Left renal cortex interstitium (tissue), 4 donors: ENCODE results near the gene GPBP1. TPM values are rescaled to one million over a fixed set of nuclear protein-coding genes. Genes with fewer than 3 reads are reported as not detected.
"Not testable (repeated sequence)": the region's sequence is repeated elsewhere in the genome, so short reads cannot be mapped to it uniquely, and the experiment has no call there.

Experiments
- DNase-seq, 4 donors: peaks; one replicate each; pipeline ENCODE4 v3.0.0-alpha.2; 2013; ENCODE audit warnings: low read depth in 4 of 4, low spot score in 2 of 4, missing footprints in 1 of 4
- polyA plus RNA-seq, 4 donors: library from polyadenylated mRNA; unstranded; fragments of 120-200 nt; gene quantifications; one replicate each; pipeline ENCODE4 v1.2.1, GENCODE V29; 2013; ENCODE audit not compliant: insufficient read length in 4 of 4

GPBP1 gene
- polyA plus RNA-seq, 4 donors = 123 to 175 (median 151) TPM

DNA sequence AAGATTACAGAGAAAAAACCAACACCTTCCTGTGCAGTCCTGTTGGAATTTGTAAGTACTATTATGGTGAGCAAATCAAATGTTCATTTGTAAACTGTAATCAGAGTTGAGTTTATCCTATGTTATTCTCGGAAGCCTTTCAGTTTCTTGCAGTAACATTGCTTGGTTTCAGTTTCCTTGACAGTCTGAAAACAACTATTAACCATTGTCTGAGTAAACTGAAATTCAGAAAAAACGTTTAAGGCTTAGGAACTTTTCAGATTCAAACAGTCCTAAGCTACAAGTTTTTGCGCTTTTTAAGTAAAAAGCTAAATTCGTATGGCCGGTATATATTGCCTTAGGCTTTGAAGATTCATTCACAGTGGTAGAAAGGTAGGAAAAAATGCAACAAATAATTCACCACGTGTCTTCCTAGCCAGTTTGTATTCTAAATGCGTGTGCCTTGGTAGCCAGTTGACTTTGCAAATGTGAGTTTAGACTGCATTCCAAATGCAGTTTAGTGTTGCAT, 2.5 kb downstream of the GPBP1 start:
- peak; percentile 22 to 67 (median 44) for DNase-seq

DNA sequence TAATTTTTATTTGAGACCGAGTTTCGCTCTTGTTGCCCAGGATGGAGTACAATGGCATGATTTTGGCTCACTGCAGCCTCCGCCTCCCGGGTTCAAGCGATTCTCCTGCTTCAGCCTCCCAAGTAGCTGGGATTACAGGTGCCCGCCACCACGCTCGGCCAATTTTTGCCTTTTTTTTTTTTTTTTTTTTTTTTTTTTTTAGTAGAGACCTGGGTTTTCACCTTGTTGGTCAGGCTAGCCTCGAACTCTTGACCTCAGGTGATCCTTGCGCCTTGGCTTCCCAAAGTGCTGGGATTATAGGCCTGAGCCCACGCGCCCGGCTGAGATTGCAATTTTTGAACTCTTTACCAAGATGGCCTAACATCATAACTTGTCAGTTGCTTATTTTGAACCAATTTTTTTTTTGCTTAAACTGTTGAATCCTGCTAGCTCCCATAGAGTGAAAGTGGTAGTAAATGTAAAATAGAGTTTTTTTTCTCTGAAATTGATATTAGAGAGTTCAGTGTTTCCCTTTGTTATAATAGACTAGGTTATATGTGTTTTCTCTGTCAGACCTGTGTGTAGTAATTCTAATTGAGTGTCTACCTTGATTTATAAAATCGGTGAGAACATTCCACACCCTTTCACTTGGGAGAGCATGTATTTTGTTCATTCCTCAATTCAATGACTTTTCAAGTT, 3.8 kb downstream of the GPBP1 start:
- no peak for DNase-seq

DNA sequence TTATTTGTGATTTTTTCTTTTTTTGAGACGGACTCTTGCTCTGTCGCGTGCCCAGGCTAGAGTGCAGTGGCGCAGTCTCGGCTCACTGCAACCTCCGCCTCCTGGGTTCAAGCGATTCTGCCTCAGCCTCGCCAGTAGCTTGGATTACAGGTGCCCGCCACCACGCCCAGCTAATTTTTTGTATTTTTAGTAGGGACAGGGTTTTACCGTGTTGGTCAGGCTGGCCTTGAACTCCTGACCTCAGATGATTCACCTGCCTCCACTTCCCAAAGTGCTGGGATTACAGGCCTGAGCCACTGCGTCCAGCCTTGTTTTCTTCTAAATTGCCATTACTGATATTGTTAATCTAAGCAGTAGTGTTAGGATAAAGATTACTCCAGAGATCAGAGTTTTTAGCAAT, 4.4 kb downstream of the GPBP1 start:
- DNase-seq = not testable (repeated sequence)

DNA sequence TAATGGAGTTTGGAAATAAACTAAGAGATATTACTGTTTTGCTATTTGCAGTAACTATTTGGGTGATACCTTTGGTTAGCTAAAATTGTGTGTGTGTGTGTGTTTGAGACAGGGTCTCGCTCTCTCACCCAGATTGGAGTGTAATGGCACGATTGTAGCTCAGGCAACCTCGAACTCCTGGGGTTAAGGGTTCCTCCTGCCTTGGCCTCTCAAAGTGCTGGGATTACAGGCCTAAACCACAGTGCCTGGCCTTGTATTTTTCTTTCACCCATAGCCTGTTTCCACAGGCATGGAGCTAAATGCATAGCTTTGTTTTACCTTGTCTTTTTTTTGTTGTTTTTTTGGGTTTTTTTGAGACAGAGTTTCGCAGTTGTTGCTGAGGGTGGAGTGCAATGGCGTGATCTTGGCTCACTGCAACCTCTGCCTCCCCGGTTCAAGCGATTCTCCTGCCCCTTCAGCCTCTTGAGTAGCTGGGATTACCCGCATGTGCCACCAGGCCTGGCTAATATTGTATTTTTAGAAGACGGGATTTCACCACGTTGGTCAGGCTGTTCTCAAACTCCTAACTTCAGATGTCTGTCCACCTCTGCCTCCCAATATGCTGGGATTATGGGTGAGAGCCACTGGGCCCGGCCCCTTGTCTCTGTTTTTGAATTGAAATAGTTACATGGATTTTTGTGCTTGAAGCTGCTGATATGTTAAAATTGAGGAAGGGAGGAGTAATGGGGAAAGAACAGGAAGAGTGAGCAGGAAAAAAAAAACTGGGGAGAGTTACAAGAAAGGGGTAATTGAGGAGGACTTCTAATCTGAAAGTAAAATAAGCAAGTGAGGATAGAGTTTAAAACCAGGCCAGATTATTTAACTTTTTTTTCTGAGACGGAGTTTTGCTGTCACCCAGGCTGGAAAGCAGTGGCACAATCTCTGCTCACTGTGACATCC, 5.7 kb downstream of the GPBP1 start:
- no peak for DNase-seq

DNA sequence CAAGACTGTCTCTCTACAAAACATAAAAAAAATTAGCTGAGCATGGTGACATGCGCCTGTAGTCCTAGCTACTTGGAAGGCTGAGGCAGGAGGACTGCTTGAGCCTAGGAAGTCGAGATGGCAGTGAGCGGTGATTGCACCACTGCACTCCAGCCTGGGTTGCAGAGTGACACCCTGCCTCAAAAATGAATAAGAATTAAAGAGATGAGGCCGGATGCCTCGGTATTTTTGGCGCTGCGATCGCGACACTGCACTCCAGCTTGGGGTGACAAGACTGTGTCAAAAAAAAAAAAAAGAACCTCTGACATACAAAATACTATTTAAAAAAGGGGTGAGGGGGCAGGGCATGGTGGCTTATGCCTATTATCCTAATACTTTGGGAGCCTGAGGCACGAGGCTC, 7.3 kb downstream of the GPBP1 start:
- DNase-seq = no peak

DNA sequence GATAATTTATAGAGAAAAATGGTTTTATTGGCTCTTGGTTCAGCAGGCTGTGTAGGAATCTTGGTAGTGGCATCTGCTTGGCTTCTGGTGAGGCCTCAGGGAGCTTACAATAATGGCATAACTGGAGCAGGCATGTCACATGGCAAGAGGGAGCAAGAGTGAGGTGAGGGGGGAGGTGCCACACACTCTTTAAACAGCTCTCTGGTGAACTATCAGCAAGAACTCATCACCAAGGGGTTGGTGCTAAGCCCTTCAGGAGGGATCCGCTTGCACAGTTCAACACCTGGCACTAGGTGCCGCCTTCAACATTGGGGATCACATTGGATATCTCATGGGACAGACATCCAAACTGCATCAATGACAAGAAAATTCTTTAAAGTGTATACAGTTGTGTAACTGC, 10.5 kb downstream of the GPBP1 start:
- no peak for DNase-seq

DNA sequence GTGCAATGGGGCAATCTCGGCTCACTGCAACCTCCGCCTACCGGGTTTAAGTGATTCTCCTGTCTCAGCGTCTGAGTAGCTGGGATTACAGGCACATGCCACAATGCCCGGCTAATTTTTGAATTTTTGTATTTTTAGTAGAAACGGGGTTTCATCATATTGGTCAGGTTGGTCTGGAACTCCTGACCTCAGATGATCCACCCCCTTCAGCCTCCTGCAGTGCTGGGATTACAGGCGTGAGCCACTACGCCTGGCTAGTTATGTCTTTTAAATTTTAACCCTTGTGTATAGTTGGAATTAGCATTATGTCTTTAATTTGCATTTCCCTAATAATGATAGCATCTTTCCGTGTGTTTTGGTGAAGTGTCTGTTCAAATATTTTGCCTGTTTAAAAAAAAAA, 11.5 kb downstream of the GPBP1 start:
- DNase-seq = no peak

DNA sequence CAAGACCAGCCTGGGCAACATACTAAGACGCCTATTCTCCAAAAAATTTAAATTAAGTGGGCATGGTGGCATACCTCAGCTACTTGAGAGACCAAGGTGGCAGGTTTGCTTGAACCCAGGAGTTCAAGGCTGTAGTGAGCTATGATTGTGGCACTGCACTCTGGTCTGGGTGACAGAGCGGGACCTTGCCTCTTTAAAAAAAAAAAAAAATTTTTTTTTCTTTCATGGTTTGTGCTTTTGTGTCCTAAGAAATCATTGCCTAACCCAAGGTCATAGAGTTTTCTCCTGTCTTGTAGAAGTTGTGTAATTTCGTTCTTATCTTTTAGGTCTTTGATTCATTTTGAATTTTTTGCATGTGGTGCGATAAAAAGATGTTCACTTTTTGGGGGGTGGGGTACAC, 12.3 kb downstream of the GPBP1 start:
- DNase-seq = no peak

DNA sequence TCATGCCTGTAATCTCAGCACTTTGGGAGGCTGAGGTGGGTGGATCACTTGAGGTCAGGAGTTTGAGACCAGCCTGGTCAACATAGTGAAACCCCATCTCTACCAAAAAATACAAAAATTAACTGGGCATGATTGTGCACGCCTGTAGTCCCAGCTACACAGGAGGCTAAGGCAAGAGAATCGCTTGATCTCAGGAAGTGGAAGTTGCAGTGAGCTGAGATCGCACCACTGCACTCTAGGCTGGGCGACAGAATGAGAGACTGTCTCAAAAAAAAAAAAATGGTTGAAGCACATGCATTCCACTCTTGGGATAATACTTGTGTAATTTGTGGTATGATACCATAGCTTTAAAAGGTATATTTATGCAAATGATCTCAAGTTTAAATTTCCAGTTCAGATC, 14.1 kb downstream of the GPBP1 start:
- DNase-seq = not testable (repeated sequence)

DNA sequence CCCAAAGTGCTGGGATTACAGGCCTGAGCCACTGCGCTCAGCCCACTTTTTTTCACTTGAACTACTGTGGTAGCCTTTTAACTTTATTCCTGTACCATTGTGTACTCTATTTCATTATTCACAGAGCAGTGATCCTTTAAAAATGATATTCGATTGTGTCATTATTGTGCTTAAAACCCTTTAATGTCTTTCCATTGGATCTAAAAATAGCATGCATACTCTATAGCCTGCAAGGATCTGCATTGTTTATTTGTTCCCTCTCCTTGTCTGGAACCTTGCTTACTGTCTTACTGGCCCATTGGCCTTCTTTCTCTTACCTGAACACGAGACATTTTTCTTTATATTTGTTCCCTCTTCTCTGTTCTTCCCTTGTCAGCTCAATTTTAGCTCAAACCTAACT, 15.7 kb downstream of the GPBP1 start:
- no peak for DNase-seq

DNA sequence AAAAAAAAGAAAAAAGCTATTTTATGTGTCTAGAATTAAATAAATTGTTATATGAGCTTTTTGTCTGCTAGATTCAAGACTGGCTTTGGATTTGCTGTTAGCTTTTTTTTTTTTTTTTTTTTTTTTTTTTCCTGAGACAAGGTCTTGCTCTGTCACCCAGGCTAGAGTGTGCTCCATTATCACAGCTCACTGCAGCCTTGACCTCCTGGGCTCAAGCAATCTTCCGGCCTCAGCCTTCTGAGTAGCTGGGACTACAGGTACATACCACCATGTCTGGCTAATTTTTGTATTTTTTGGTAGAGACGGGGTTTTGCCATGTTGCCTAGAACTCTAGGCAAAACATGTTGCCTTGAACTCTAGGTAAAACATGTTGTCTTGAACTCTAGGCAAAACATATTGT, 16.7 kb downstream of the GPBP1 start:
- DNase-seq = no peak

DNA sequence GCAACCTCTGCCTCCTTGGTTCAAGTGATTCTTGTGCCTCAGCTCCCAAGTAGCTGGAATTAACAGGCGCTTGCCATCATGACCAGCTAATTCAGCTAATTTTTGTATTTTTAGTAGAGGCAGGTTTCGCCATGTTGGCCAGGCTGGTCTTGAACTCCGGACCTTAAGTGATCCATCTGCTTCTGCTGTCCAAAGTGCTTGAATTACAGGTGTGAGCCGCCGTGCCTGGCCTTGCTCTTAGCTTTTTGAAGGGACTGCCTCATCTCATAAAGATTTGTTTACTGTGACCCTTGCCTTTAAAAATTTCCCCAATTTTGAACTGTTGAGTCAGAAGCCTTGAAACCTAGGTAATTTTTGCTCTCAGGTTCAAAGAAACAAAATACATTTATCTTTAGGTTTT, 17.3 kb downstream of the GPBP1 start:
- no peak for DNase-seq

DNA sequence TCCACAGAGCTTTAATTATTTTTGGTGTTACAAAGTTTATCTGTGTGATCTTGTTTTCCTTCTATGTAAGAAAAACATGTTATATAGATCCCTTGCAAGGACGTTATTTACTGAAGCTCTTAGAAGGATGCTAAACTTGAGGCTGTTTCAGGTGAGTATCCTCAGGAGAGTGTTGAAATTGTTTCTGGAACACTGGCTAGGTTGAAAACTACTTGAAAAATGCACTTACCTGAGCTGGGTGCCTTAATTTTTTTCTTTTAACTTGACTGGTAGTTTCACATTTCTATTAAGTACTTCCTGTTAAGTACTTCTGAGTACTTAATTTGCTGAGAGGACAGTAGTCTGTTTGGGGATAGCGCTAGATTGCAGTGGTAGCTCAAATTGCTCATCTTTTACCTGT, 18.1 kb downstream of the GPBP1 start:
- no peak for DNase-seq

DNA sequence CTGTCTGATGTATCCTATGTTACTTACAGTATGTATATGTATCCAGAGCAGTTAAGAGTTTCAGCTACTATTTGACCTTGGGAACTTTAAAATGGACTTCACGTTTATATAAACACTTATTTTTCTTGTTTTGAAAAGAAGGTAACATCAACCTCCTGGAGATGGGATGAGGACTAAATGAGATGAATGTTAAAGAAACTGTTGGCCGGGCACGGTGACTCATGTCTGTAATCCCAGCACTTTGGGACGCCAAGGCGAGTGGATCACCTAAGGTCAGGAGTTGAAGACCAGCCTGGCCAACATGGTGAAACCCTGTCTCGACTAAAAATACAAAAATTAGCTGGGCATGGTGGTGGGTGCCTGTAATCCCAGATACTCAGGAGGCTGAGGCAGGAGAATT, 19.0 kb downstream of the GPBP1 start:
- not testable (repeated sequence) for DNase-seq

DNA sequence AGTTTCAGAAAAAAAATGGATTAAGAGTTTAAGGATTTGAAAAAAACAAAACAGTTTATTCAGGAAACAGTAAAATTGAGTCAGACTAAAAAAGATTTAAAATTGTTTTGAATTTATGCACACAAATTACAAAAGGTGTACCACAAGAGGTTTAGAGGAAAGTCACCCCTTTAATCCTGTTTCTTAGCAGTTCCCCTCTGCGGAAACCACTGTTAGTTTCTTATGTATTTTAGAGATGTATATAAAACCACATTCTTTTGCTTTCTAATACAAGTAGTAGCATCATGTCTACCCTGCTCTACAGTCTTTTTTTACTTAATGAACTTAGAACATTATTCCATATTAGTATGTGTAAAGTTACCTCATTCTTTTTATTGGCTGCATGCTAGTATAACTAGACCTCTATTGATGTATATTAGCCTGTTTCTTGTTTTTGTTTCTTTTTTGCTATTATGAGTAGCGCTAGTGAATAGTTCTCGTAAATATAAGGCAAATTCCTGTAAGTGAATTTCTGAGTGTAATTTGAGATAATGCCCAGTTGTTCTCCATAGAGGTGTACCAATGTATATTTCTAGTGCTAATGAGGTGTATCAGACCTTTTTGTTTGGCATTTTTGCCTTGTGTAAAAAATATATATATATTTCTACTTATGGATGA, 20.0 kb downstream of the GPBP1 start:
- no peak for DNase-seq

DNA sequence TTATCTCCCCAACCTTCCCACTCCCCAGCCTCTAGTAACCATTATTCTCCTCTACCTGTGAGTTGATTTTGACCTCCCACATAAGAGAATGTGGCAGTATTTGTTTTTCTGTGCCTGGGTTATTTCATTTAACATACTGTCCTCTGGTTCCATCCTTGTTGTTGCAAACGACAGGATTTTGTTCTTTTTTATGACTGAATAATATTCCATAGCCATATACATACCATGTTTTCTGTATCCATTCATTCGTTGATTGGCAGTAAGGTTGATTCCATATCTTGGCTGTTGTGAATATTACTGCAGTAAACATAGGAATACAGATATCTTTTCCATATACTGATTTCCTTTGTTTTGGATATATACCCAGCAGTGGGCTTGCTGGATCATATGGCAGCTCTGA, 20.8 kb downstream of the GPBP1 start:
- DNase-seq = no peak

DNA sequence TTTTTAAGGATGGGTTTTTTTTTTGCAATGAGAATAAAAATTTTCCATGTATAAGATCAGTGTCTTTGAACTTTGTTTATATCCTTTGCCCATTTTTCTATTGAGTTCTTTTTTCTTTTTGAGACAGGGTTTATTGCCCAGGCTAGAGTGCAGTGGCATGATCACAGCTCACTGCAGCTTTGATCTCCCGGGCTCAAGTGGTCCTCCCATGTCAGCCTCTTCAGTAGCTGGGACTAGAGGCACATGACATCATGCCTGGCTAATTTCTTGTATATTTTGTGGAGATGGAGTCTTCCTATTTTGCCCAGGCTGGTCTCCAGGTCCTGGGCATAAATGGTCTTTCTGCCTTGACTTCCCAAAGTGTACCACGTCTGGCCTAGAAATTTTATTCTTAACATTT, 21.2 kb downstream of the GPBP1 start:
- no peak for DNase-seq

DNA sequence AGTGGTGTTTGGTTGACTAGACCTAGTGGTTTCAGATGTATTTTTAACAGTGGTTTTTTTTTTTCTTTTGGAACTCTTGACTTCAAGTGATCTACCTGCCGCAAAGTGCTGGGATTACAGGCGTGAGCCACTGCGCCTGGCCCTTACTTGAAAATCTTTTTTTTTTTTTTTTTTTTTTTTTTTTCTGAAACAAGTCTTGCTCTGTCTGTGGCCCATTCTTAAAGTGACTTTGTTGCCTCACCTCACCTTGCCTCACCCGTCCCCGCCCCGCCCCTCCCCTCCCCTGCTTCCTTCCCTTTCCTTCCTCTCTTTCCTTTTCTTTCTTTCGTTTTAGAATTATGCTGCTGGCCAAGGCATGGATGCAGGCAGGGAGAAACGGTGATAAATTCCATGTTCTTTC, 26.0 kb downstream of the GPBP1 start:
- no peak for DNase-seq

DNA sequence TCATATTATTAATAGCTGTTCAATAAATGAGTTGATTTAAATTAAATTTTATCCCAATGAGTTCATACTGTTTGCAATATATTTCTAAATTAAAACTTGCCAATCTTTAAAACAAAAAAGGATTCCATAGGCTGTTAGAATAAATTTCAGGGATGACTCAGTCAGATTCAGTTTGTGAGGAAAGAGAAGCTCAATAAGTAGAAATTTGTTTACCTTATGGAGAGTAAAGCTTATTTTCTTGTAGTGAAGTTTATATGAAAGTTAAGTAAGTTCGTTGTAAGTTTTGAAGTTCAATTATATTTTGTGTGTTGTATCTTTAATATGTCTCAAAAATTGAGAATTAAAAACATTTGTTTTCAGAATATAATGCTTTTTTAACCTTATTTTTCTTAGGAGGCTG, 29.0 kb downstream of the GPBP1 start:
- DNase-seq = no peak

DNA sequence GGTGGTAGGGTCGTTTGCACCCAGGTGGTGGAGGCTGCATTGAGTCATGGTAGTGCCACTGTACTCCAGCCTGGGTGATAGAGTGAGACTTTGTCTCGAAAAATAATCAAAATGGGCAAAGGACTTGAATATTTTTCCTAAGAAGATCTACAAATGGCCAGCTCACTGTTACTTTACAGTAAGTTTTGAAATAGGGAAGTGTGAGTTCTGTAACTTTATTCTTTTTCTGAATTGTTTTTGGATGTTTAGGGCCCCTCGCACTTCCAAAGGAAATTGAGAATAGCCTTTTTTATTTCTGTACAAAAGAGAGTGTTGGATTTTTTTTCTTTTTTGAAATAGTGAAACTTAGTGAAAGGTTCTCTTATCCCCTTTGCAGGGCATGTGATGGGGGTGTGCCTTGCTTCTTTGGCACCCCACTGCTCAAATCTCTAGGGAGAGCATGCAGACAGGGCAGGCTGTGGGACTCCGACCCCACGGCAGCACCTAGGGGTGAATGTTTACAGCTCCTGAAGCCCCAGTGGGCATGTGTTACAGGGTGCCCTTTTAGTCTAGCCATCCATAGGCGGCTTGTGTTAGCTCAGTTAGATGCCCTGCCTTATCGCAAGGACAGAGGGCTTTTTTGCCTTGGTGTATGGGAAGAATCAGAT, 33.3 kb downstream of the GPBP1 start:
- no peak for DNase-seq

DNA sequence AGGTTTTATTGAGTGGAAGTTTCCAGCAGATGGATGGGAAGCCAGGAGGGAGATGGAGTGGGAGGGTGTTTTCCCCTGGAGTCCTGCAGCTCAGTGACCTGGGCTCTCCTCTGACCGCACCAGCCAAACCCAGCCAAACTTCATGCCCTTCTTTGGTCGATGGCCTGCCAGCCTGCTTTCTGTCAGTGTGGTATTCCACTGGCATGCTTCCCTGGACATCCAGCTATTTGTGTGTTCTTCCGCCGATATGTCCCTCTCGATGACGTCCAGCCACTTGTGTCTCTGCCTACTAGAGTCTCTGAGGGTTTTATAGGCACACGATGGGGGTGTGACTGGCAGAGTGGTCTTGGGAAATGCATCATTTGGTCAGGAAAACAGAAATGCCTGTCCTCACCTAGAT, 33.8 kb downstream of the GPBP1 start:
- DNase-seq = no peak
